A549 (cell line): Measurements from ENCODE around the gene OAS1. TPM values are rescaled to one million over a fixed set of nuclear protein-coding genes. Genes with fewer than 3 reads are reported as not detected.
A peak's percentile ranks its signal among the peaks of the same experiment; 100 is the strongest.

Experiments used
- ATAC-seq, 2 experiments: fragments of 200-7000 bp in 1 of 2; fragments of >200 bp in 1 of 2; cut with Nextera tagmentation in 1 of 2; cut with Tn5 transposase in 1 of 2; 3 replicates each; pipeline versions ENCODE4 v1.8.0 to v1.9.1; 2018 to 2020; ENCODE audit warnings: mild to moderate bottlenecking in 1 of 2, moderate library complexity in 1 of 2
- CTCF ChIA-PET: fragments of 300-600 bp; sonication (Branson Sonifier 250); formaldehyde crosslinking; extraction: SDS; loops from one replicate; lab custom pipeline; 2021; ENCODE audit warnings: antibody characterized with exemption, inconsistent platforms; lab: Yijun Ruan, JAX
- POLR2A ChIA-PET: fragments of 350-600 bp; formaldehyde crosslinking; extraction: SDS; loops from one replicate; lab custom pipeline; 2021; ENCODE audit warnings: antibody characterized with exemption, inconsistent platforms; lab: Yijun Ruan, JAX
- DNase-seq, 2 experiments: peaks; one replicate each; pipeline versions ENCODE4 v3.0.0 to v3.0.0-alpha.2; 2011 to 2016; ENCODE audit warnings: low read depth in 1 of 2, low spot score in 1 of 2
- FAIRE-seq: peaks from 2 replicates; lab custom pipeline; 2011; peaks lifted over from hg19 to GRCh38; lab: Jason Lieb, UNC
- H3K27ac ChIP-seq, 2 experiments: fragments of >200 bp; sonication (Bioruptor Twin); formaldehyde crosslinking; 3 replicates each; pipeline ENCODE4 v1.5.1; 2016 to 2017
- H3K4me1 ChIP-seq: fragments of >200 bp; sonication (Bioruptor Twin); formaldehyde crosslinking; 3 replicates; pipeline ENCODE4 v1.6.1; 2016
- H3K4me2 ChIP-seq: fragments of >200 bp; sonication (Bioruptor Twin); formaldehyde crosslinking; 3 replicates; pipeline ENCODE4 v1.6.1; 2016
- H3K4me3 ChIP-seq: fragments of >200 bp; sonication (Bioruptor Twin); formaldehyde crosslinking; 3 replicates; pipeline ENCODE4 v1.5.1; 2016
- H3K9me3 ChIP-seq: fragments of >200 bp; sonication (Bioruptor Twin); formaldehyde crosslinking; 3 replicates; pipeline ENCODE4 v1.6.1; 2016
- CBX2 ChIP-seq: fragments of 200-600 bp; sonication (generic); IDR thresholded peaks from 2 replicates; pipeline ENCODE4 v1.6.1; 2016; ENCODE audit warnings: low read depth, mild to moderate bottlenecking, borderline replicate concordance
- CEBPB ChIP-seq, 2 experiments: fragments of >200 bp in 1 of 2; sonication (Bioruptor Twin) in 1 of 2; formaldehyde crosslinking in 1 of 2; IDR thresholded peaks; 2 replicates each; pipeline ENCODE4 v1.6.1; 2012 to 2016
- CHD4 ChIP-seq: fragments of 200-600 bp; sonication (generic); IDR thresholded peaks from 2 replicates; pipeline ENCODE4 v1.6.1; 2016; ENCODE audit warnings: antibody characterized with exemption, mild to moderate bottlenecking, borderline replicate concordance
- CTCF ChIP-seq: fragments of >200 bp; sonication (Bioruptor Twin); formaldehyde crosslinking; IDR thresholded peaks from 3 replicates; pipeline ENCODE4 v1.5.1; 2016
- ELK1 ChIP-seq: fragments of 150-350 bp; IDR thresholded peaks from 2 replicates; pipeline ENCODE4 v1.6.1; 2014; ENCODE audit warnings: low read depth, mild to moderate bottlenecking, low read length
- ESRRA ChIP-seq: fragments of 150-350 bp; IDR thresholded peaks from 2 replicates; pipeline ENCODE4 v1.6.1; 2014; ENCODE audit warnings: mild to moderate bottlenecking, low read length, borderline replicate concordance
- FOSB ChIP-seq: fragments of 250-450 bp; sonication (Bioruptor Pico); IDR thresholded peaks from 2 replicates; pipeline ENCODE4 v1.5.0; 2020; ENCODE audit warnings: mild to moderate bottlenecking, moderate library complexity
- GATA3 ChIP-seq: IDR thresholded peaks from 2 replicates; pipeline ENCODE4 v1.6.1; 2012; ENCODE audit warnings: borderline replicate concordance
- HOXB5 ChIP-seq: fragments of 250-450 bp; sonication (Bioruptor Pico); IDR thresholded peaks from 2 replicates; pipeline ENCODE4 v1.5.0; 2020; ENCODE audit warnings: mild to moderate bottlenecking, moderate library complexity
- MAFK ChIP-seq: fragments of 450-650 bp; IDR thresholded peaks from 2 replicates; pipeline ENCODE4 v1.6.1; 2014; ENCODE audit not compliant: partially characterized antibody
- NPAS2 ChIP-seq: fragments of 250-450 bp; sonication (Bioruptor Pico); IDR thresholded peaks from 2 replicates; pipeline ENCODE4 v1.8.0; 2022; ENCODE audit warnings: mild to moderate bottlenecking, moderate library complexity, borderline replicate concordance
- NR3C1 ChIP-seq: fragments of >200 bp; sonication (Bioruptor Twin); formaldehyde crosslinking; IDR thresholded peaks from 3 replicates; pipeline ENCODE4 v1.6.1; 2017
- PBX3 ChIP-seq: IDR thresholded peaks from 2 replicates; pipeline ENCODE4 v1.6.1; 2012
- RCOR1 ChIP-seq: fragments of 150-350 bp; IDR thresholded peaks from 2 replicates; pipeline ENCODE4 v1.6.1; 2014; ENCODE audit warnings: antibody characterized with exemption, low read length, low read depth
- REST ChIP-seq: fragments of 200-600 bp; sonication (generic); IDR thresholded peaks from 2 replicates; pipeline ENCODE4 v1.6.1; 2016; ENCODE audit warnings: antibody characterized with exemption, mild to moderate bottlenecking, moderate library complexity
- RFX5 ChIP-seq: fragments of 450-650 bp; IDR thresholded peaks from 2 replicates; pipeline ENCODE4 v1.7.1; 2014; ENCODE audit warnings: antibody characterized with exemption, mild to moderate bottlenecking, moderate library complexity
- RNF2 ChIP-seq: fragments of 200-600 bp; sonication (generic); IDR thresholded peaks from 2 replicates; pipeline ENCODE4 v1.6.1; 2016; ENCODE audit warnings: low read depth, mild to moderate bottlenecking, antibody characterized with exemption, moderate library complexity, borderline replicate concordance
- SREBF2 ChIP-seq: fragments of 450-650 bp; IDR thresholded peaks from 2 replicates; pipeline ENCODE4 v1.6.1; 2014; ENCODE audit warnings: mild to moderate bottlenecking, moderate library complexity
- ZNF302 ChIP-seq: fragments of 250-450 bp; sonication (Bioruptor Pico); IDR thresholded peaks from 2 replicates; pipeline ENCODE4 v1.9.0; 2021; ENCODE audit warnings: inconsistent platforms, mild to moderate bottlenecking, moderate library complexity
- WGBS: methylation state at CpG from one replicate; pipeline ENCODE4 v1.1.6; 2017; ENCODE audit errors: missing lambda C conversion rate; 5-methylcytosine and 5-hydroxymethylcytosine counted together
- polyA plus RNA-seq, 4 experiments: library from polyadenylated mRNA; depleted of rRNA in 3 of 4; stranded (reverse); fragments of >200 nt; fragmentation: RNase III in 1 of 4; extraction: RNeasy Plus Mini Kit Qiagen cat#74134 plus additional on column Dnase treatment in 1 of 4; gene quantifications; 2 replicates in 3 of 4; 3 replicates in 1 of 4; pipeline ENCODE4 v1.2.3, GENCODE V29; 2011 to 2017

The OAS1 gene
- polyA plus RNA-seq, 2 of the 4 experiments (the other 2 are of a cell fraction): 52.8 to 63.6 TPM

GRCh38 chr12:112869778-112870177, 37.0 kb upstream of the OAS1 start:
- Histone ChIP-seq H3K4me3 (no peak overlapping the region), H3K4me2 (no peak overlapping the region), H3K9me3 (no peaks in the 10 kb centered on the region), H3K4me1 (no peaks in the 10 kb centered on the region), H3K27ac (no peak overlapping the region)
- ATAC-seq (no peak), DNase-seq (no peak), FAIRE-seq (no peak)
- ChIA-PET POLR2A (no interaction called here), CTCF (interaction anchor here (1.0 kb wide), 1 partner anchor 14 kb away, joined by 3 read pairs; no protein-coding TSS in a partner anchor)
- no peak for TF ChIP-seq CBX2
- WGBS: 43% methylated on average over 12 of the region's 12 CpGs

GRCh38 chr12:112870267-112870980, 36.3 kb upstream of the OAS1 start:
- FAIRE-seq: no peak
- H3K4me1 ChIP-seq: no peaks in the 10 kb centered on the region
- WGBS: 54% methylated on average over 8 of the region's 8 CpGs
- ATAC-seq: no peak
- no peak overlapping the region for H3K4me3 ChIP-seq
- no peak overlapping the region for H3K27ac ChIP-seq
- no peak overlapping the region for H3K4me2 ChIP-seq
- CTCF ChIA-PET: no interaction called here
- no peaks in the 10 kb centered on the region for H3K9me3 ChIP-seq
- POLR2A ChIA-PET: no interaction called here
- no peak for DNase-seq
- TF ChIP-seq RNF2: no peak
- TF ChIP-seq MAFK: no peak
- TF ChIP-seq REST: no peak
- no peak for TF ChIP-seq ZNF302 (CRISPR knock-in tag)
- no peak for TF ChIP-seq CEBPB (IDR thresholded peaks at IDR 0.05)
- no peak for TF ChIP-seq FOSB (CRISPR knock-in tag)
- no peak for TF ChIP-seq HOXB5 (CRISPR knock-in tag)
- no peak for TF ChIP-seq CHD4
- no peak for TF ChIP-seq SREBF2
- no peak for TF ChIP-seq GATA3
- no peak for TF ChIP-seq RFX5
- TF ChIP-seq ELK1: no peak
- no peak for TF ChIP-seq NR3C1
- TF ChIP-seq ESRRA: no peak
- TF ChIP-seq, all 56 proteins: peak for 0

- H3K4me1 ChIP-seq: peaks cover 10% of the 10 kb centered on the region
- ATAC-seq: no peak
- no peak overlapping the region for H3K4me3 ChIP-seq
- WGBS: 49% methylated on average over 5 of the region's 5 CpGs
- no peak overlapping the region for H3K4me2 ChIP-seq
- peak overlapping the region in 1 of 2 experiments; percentile 34; a peak in 1 of 6 replicates for H3K27ac ChIP-seq
- H3K9me3 ChIP-seq: no peaks in the 10 kb centered on the region
- no peak for FAIRE-seq
- ChIA-PET CTCF (interaction anchor here (1.0 to 2.2 kb wide), 2 partner anchors 9 to 15 kb away, joined by 3 to 5 read pairs; no protein-coding TSS in a partner anchor), POLR2A (no interaction called here)
- DNase-seq: no peak
- TF ChIP-seq CTCF: no peak
- no peak for TF ChIP-seq RCOR1
- TF ChIP-seq CHD4: no peak
- no peak for TF ChIP-seq REST
- no peak for TF ChIP-seq PBX3
- TF ChIP-seq ELK1: no peak
- TF ChIP-seq NPAS2 (CRISPR knock-in tag): no peak
Observed at GRCh38 chr12:112875608-112876007, 31.2 kb upstream of the OAS1 start.
